HepG2 (cell line): ENCODE measurements around the gene NDST1. TPM values are rescaled to one million over a fixed set of nuclear protein-coding genes. Genes with fewer than 3 reads are reported as not detected.

Source experiments
- ATAC-seq: fragments of 200-7000 bp; cut with Tn5 transposase; 3 replicates; pipeline ENCODE4 v1.9.1; 2020; ENCODE audit warnings: mild to moderate bottlenecking, moderate library complexity
- BruUV-seq: library from RNA; stranded (reverse); fragments of 400-500 nt; replicated peaks from 2 replicates; lab custom pipeline; 2021; lab: Mats Ljungman, UMichigan
- CTCF ChIA-PET: fragments of 300-600 bp; formaldehyde crosslinking; extraction: SDS; loops from one replicate; lab custom pipeline; 2021; ENCODE audit warnings: low total read pairs, inconsistent platforms, low intra/inter-chr PET ratio; lab: Yijun Ruan, JAX
- POLR2A ChIA-PET: fragments of 350-600 bp; sonication (Branson Sonifier 250); formaldehyde crosslinking; loops from one replicate; lab custom pipeline; 2020; ENCODE audit warnings: antibody characterized with exemption, inconsistent platforms; lab: Yijun Ruan, JAX
- DNase-seq: peaks from one replicate; pipeline ENCODE4 v3.0.0-alpha.2; 2015; ENCODE audit warnings: low spot score
- FAIRE-seq: peaks from 3 replicates; lab custom pipeline; 2011; peaks lifted over from hg19 to GRCh38; lab: Jason Lieb, UNC
- H2AFZ ChIP-seq: one replicate; pipeline ENCODE4 v1.6.1; 2011; ENCODE audit warnings: low read length, inconsistent platforms
- H3K27ac ChIP-seq: fragments of 300-600 bp; 3 replicates; pipeline ENCODE4 v1.8.0; 2011; ENCODE audit warnings: mixed run types, mild to moderate bottlenecking, mixed read lengths, low read length, inconsistent platforms; ENCODE audit not compliant: insufficient read depth; ENCODE audit errors: extremely low read length
- H3K27me3 ChIP-seq, 2 experiments: fragments of 200-600 bp in 1 of 2; 2 replicates in 1 of 2; 3 replicates in 1 of 2; pipeline versions ENCODE4 v1.6.0 to v1.8.0; 2011; ENCODE audit warnings: low read length in 2 of 2, mild to moderate bottlenecking in 2 of 2, moderate library complexity in 2 of 2, inconsistent platforms in 1 of 2; ENCODE audit not compliant: insufficient read depth in 2 of 2, control insufficient read depth in 1 of 2
- H3K36me3 ChIP-seq, 2 experiments: fragments of 200-600 bp in 1 of 2; replicated peaks in 1 of 2; 2 replicates in 1 of 2; 3 replicates in 1 of 2; pipeline versions ENCODE4 v1.5.1 to v1.8.0; 2011; ENCODE audit warnings: low read length in 2 of 2, inconsistent platforms in 1 of 2; ENCODE audit not compliant: insufficient read depth in 2 of 2, control insufficient read depth in 1 of 2
- H3K4me1 ChIP-seq: 2 replicates; pipeline ENCODE4 v1.5.1; 2012; ENCODE audit warnings: low read length, inconsistent platforms; ENCODE audit not compliant: insufficient read depth
- H3K4me2 ChIP-seq: 2 replicates; pipeline ENCODE4 v1.6.0; 2011; ENCODE audit warnings: low read depth, low read length, inconsistent platforms
- H3K4me3 ChIP-seq, 3 experiments: fragments of 200-600 bp in 1 of 3; sonication (generic), shearing (Covaris generic) in 1 of 3; replicated peaks in 1 of 3; 2 replicates each; pipeline ENCODE4 v1.5.1; 2011 to 2016; ENCODE audit warnings: low read length in 3 of 3, inconsistent platforms in 2 of 3, low read depth in 2 of 3, mild to moderate bottlenecking in 2 of 3, control low read depth in 1 of 3, mixed read lengths in 1 of 3; ENCODE audit not compliant: insufficient read depth in 1 of 3
- H3K79me2 ChIP-seq: one replicate; pipeline ENCODE4 v1.6.1; 2011; ENCODE audit warnings: low read length, inconsistent platforms; ENCODE audit not compliant: insufficient read depth
- H3K9ac ChIP-seq: 2 replicates; pipeline ENCODE4 v1.6.0; 2011; ENCODE audit warnings: mild to moderate bottlenecking, low read depth, low read length, inconsistent platforms; ENCODE audit not compliant: insufficient read depth
- H3K9me3 ChIP-seq: 2 replicates; pipeline ENCODE4 v1.5.1; 2012; ENCODE audit warnings: mild to moderate bottlenecking, low read length
- H4K20me1 ChIP-seq: 2 replicates; pipeline ENCODE4 v1.6.0; 2011; ENCODE audit warnings: inconsistent platforms, mild to moderate bottlenecking, low read length, moderate library complexity; ENCODE audit not compliant: insufficient read depth
- FOXA1 ChIP-seq, 2 experiments: fragments of 450-650 bp in 1 of 2; sonication (generic) in 1 of 2; formaldehyde crosslinking in 1 of 2; IDR thresholded peaks; 2 replicates each; pipeline versions ENCODE4 v1.4.0 to v1.6.1; 2016 to 2020; ENCODE audit warnings: missing genetic modification reagents in 1 of 2
- HNF4A ChIP-seq: sonication (generic); formaldehyde crosslinking; IDR thresholded peaks from 2 replicates; pipeline ENCODE4 v1.4.0; 2020; ENCODE audit warnings: missing genetic modification reagents
- HNRNPUL1 ChIP-seq: fragments of 200-400 bp; formaldehyde crosslinking; IDR thresholded peaks from 2 replicates; pipeline ENCODE4 v1.6.1; 2017; ENCODE audit warnings: low read depth, mild to moderate bottlenecking, low read length, moderate library complexity
- MAZ ChIP-seq, 2 experiments: sonication (generic) in 1 of 2; formaldehyde crosslinking in 1 of 2; IDR thresholded peaks; 2 replicates each; pipeline versions ENCODE4 v1.5.0 to v1.6.1; 2012 to 2020; ENCODE audit warnings: low read depth in 2 of 2, mild to moderate bottlenecking in 2 of 2, borderline replicate concordance in 1 of 2, improper control_type of control experiment in 1 of 2, low read length in 1 of 2, missing genetic modification reagents in 1 of 2, moderate library complexity in 1 of 2
- NR1H2 ChIP-seq: sonication (generic); formaldehyde crosslinking; IDR thresholded peaks from 2 replicates; pipeline ENCODE4 v1.8.1; 2022; ENCODE audit warnings: low read depth, missing genetic modification reagents, borderline replicate concordance
- NR2C2 ChIP-seq: sonication (generic); formaldehyde crosslinking; IDR thresholded peaks from 2 replicates; pipeline ENCODE4 v1.4.0; 2020; ENCODE audit warnings: missing genetic modification reagents, mild to moderate bottlenecking, moderate library complexity, borderline replicate concordance
- PLRG1 ChIP-seq: fragments of 450-650 bp; conservative IDR thresholded peaks from 2 replicates; pipeline ENCODE4 v1.6.1; 2016
- ZNF263 ChIP-seq: sonication (generic); formaldehyde crosslinking; IDR thresholded peaks from 2 replicates; pipeline ENCODE4 v1.4.0; 2020; ENCODE audit warnings: missing genetic modification reagents
- WGBS: methylation state at CpG from one replicate; pipeline ENCODE4 v1.1.6; 2017; ENCODE audit warnings: low lambda C conversion rate; 5-methylcytosine and 5-hydroxymethylcytosine counted together
- in situ Hi-C: cut with HindIII; loops from 2 replicates; pipeline ENCODE4 v1.10.0; 2017; ENCODE audit warnings: low pct_unique_long_range_greater_than_20kb; ENCODE audit not compliant: extremely low pct_ligation_motif_present
- intact Hi-C: fragments of 100-400 bp; cut with micrococcal nuclease; formaldehyde crosslinking; loops from one replicate; pipeline ENCODE4 v1.10.0; 2022; ENCODE audit not compliant: unreplicated experiment
- polyA plus RNA-seq, 8 experiments: library from polyadenylated mRNA; depleted of rRNA in 3 of 8; stranded (reverse) in 7 of 8; unstranded in 1 of 8; fragments of >200 nt; fragmentation: Illumina TruSeq in 4 of 8; extraction: Trizol in 4 of 8; gene quantifications; 2 replicates each; pipeline versions ENCODE4 v1.2.1 to v1.2.3, GENCODE V29; 2011 to 2016; ENCODE audit warnings: low read depth in 4 of 8, missing spikeins in 1 of 8, mixed read lengths in 1 of 8; ENCODE audit not compliant: insufficient read depth in 1 of 8
- total RNA-seq, 5 experiments: library from RNA; depleted of rRNA; stranded (reverse); fragments of >200 nt; fragmentation: Illumina TruSeq; extraction: Trizol; gene quantifications; 2 replicates each; pipeline ENCODE4 v1.2.3, GENCODE V29; 2016; ENCODE audit warnings: low read depth in 1 of 5
- TF ChIP-seq, protein P1 (sequence below): sonication (generic); formaldehyde crosslinking; IDR thresholded peaks from 2 replicates; pipeline ENCODE4 v1.4.0; 2020; ENCODE audit warnings: missing genetic modification reagents
- TF ChIP-seq, protein P2 (sequence below): sonication (generic); formaldehyde crosslinking; IDR thresholded peaks from 2 replicates; pipeline ENCODE4 v1.8.1; 2023; ENCODE audit warnings: missing genetic modification reagents, inconsistent platforms, borderline replicate concordance

Gene NDST1
- total and polyA plus RNA-seq, 2 of the 13 experiments (the other 11 are each of a cell fraction or from before 2014, with no cell fraction given) = 23.8 to 26.2 TPM

DNA sequence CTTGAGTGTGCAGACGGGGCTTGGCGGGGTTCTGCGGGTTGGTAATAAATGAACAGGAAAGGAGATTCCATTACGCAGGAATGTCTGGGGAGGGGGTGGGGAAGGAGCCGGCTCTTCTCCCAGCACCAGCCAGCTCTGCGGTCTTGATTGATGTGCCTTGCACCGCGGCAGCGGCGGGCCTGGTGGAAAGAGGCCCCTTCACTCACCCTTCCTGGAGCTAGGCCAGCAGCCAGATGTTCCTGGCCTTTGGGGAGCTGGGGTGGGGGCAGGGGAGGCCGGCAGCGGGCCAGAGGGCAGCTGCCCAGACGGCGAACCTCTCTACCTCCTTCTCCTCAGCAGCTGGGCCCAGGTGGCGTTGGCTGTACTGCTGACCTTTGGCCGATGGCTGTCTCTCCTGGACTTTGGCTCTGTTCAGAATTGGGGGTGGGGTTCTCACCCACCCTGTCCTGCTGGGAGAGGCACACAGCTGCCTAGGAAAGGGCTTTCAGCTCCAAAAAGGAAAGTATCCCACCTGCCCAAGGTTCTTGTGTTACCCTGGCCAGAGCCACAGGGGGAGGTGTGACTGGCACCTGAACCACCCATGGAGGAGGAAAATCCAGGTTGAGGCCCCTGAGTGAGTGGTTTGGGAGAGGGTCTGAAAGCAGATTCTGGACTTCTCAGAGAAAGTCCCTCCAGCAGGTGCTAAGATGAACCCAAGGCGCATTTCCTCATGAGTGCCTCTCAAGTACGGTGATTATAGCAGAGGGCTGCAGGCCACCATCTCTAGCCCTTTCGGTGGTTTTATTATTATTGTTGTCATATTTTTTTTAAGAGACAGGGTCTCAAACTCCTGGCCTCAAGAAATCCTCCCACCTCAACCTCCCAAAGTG, 74.5 kb downstream of the NDST1 start (continued):
- TF ChIP-seq HNF4A (CRISPR knock-in tag) (peak; percentile 95), NR2C2 (CRISPR knock-in tag) (peak; percentile 28; the same call in 1 of the 2 replicates)
- TF ChIP-seq, all 625 proteins: peak for 53

DNA sequence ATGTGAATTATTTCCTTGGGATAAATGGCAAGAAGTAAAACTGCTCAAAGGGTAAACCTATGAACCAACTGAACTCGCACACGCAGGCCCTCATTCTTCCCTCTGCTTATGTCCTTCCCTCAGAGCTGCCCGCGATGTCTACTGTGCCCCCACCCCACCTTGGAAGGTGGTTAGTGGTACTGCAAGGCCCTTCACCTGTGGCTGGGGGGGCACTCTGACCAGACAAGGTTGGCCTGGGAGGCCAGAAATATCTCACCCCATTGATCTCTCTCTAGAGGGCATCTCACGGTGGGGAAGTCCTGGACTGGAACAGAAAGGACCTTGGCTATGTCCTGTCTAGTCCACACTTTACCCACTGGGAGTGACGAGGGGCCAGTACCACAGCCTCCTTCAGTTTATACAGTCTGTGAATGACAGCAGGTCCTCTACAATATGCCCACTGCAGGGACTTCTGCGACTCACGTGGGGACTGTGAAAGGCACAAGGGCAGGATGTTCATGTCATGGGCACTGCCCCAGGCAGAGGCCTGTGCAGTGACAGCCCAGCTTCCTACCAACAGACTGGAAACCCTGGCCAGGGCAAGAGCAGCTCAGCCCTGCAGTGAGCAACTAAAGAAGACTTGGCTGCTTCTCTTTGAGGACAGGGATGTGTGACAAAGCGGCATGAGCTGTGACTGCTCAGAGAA, 75.8 kb downstream of the NDST1 start:
- Histone ChIP-seq H2AFZ (no peak overlapping the region), H3K4me2 (0 out of 2 replicates have a peak overlapping the region, but pooled peaks have one; percentile 18), H3K36me3 (no peaks in the 10 kb centered on the region), H4K20me1 (no peaks in the 10 kb centered on the region), H3K9me3 (no peaks in the 10 kb centered on the region), H3K27ac (no peak overlapping the region), H3K79me2 (no peaks in the 10 kb centered on the region), H3K27me3 (peaks cover 0 to 3% of the 10 kb centered on the region in 2 experiments; a peak in 1 of 5 replicates), H3K4me3 (no peak overlapping the region), H3K4me1 (peaks cover 69% of the 10 kb centered on the region), H3K9ac (no peak overlapping the region)
- in situ Hi-C loops (loop anchor here (5.0 kb wide), 1 partner anchor 59 kb away; the partner anchor contains the start of gene SYNPO), intact Hi-C loops (no loop called here)
- ChIA-PET POLR2A (interaction anchor here (2.1 kb wide), 1 partner anchor 10 kb away, joined by 10 read pairs; no protein-coding TSS in a partner anchor), CTCF (no interaction called here)
- DNase-seq (no peak), FAIRE-seq (no peak), ATAC-seq (peak; percentile 16)
- WGBS = 23% methylated on average over 5 of the region's 9 CpGs
- no TSS peak for BruUV-seq
- TF ChIP-seq MAZ (IDR thresholded peaks at IDR 0.05; ENCODE audit: borderline replicate concordance, low read depth, low read length) = no peak
- no peak for TF ChIP-seq MAZ (CRISPR knock-in tag; IDR thresholded peaks at IDR 0.05; ENCODE audit: low read depth)
- no peak for TF ChIP-seq FOXA1 (IDR thresholded peaks at IDR 0.05)
- no peak for TF ChIP-seq FOXA1 (CRISPR knock-in tag; IDR thresholded peaks at IDR 0.05)
- TF ChIP-seq, protein P1, sequence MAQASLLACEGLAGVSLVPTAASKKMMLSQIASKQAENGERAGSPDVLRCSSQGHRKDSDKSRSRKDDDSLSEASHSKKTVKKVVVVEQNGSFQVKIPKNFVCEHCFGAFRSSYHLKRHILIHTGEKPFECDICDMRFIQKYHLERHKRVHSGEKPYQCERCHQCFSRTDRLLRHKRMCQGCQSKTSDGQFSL (CRISPR knock-in tag) = no peak
- TF ChIP-seq NR1H2 (CRISPR knock-in tag) = no peak
- no peak for TF ChIP-seq ZNF263 (CRISPR knock-in tag)
- no peak for TF ChIP-seq HNRNPUL1
- TF ChIP-seq, protein P2, sequence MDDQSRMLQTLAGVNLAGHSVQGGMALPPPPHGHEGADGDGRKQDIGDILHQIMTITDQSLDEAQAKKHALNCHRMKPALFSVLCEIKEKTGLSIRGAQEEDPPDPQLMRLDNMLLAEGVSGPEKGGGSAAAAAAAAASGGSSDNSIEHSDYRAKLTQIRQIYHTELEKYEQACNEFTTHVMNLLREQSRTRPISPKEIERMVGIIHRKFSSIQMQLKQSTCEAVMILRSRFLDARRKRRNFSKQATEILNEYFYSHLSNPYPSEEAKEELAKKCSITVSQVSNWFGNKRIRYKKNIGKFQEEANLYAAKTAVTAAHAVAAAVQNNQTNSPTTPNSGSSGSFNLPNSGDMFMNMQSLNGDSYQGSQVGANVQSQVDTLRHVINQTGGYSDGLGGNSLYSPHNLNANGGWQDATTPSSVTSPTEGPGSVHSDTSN (CRISPR knock-in tag) = no peak
- TF ChIP-seq PLRG1 = no peak
